DOHH2 (cell line): ENCODE measurements around the gene FRK.

ENCODE experiments used
- H3F3A ChIP-seq: fragments of 200-600 bp; sonication (generic), shearing (Covaris generic); 2 replicates; pipeline ENCODE4 v1.6.0; 2016; ENCODE audit warnings: antibody characterized with exemption, mild to moderate bottlenecking; ENCODE audit not compliant: control insufficient read depth, insufficient read depth
- H3K27ac ChIP-seq: fragments of 200-600 bp; sonication (generic); 2 replicates; pipeline ENCODE4 v1.5.1; 2014; ENCODE audit warnings: low read depth, mild to moderate bottlenecking, low read length, moderate library complexity
- H3K27me3 ChIP-seq: fragments of 200-600 bp; sonication (generic); 2 replicates; pipeline ENCODE4 v1.6.1; 2014; ENCODE audit warnings: mild to moderate bottlenecking, low read length, mixed read lengths; ENCODE audit not compliant: control insufficient read depth
- H3K36me3 ChIP-seq: fragments of 200-600 bp; sonication (generic); 2 replicates; pipeline ENCODE4 v1.6.1; 2014; ENCODE audit warnings: mild to moderate bottlenecking, low read length, moderate library complexity, mixed read lengths; ENCODE audit not compliant: control insufficient read depth
- H3K4me1 ChIP-seq: fragments of 200-600 bp; sonication (generic); 2 replicates; pipeline ENCODE4 v1.6.1; 2014; ENCODE audit warnings: mild to moderate bottlenecking, low read length, mixed read lengths; ENCODE audit not compliant: control insufficient read depth
- H3K4me2 ChIP-seq: fragments of 200-600 bp; sonication (generic); 2 replicates; pipeline ENCODE4 v1.6.0; 2014; ENCODE audit warnings: mild to moderate bottlenecking, low read length, moderate library complexity
- H3K4me3 ChIP-seq: fragments of 200-600 bp; sonication (generic); 2 replicates; pipeline ENCODE4 v1.5.1; 2014; ENCODE audit warnings: mild to moderate bottlenecking, low read length, mixed read lengths
- H3K79me2 ChIP-seq: fragments of 200-600 bp; sonication (generic); 2 replicates; pipeline ENCODE4 v1.6.1; 2014; ENCODE audit warnings: mild to moderate bottlenecking, low read length, mixed read lengths; ENCODE audit not compliant: control insufficient read depth
- H3K9me2 ChIP-seq: fragments of 200-600 bp; sonication (generic); replicated peaks from 2 replicates; pipeline ENCODE4 v1.6.1; 2014; ENCODE audit warnings: mild to moderate bottlenecking, low read length, mixed read lengths; ENCODE audit not compliant: control insufficient read depth
- H3K9me3 ChIP-seq: fragments of 200-600 bp; sonication (generic); 2 replicates; pipeline ENCODE4 v1.6.1; 2014; ENCODE audit warnings: antibody characterized with exemption, low read length, mixed read lengths; ENCODE audit not compliant: control insufficient read depth, insufficient read depth
- H4K20me1 ChIP-seq: fragments of 200-600 bp; sonication (generic); 2 replicates; pipeline ENCODE4 v1.6.0; 2014; ENCODE audit warnings: low read depth, mild to moderate bottlenecking, antibody characterized with exemption, low read length, moderate library complexity; ENCODE audit not compliant: control insufficient read depth, insufficient read depth
- EZH2phosphoT487 ChIP-seq: fragments of 200-600 bp; sonication (generic); IDR thresholded peaks from 2 replicates; pipeline ENCODE4 v1.6.1; 2017; ENCODE audit warnings: borderline replicate concordance, mild to moderate bottlenecking, antibody characterized with exemption, low read length, moderate library complexity, mixed read lengths
- TF ChIP-seq, protein P1 (sequence below): fragments of 200-600 bp; sonication (generic); IDR thresholded peaks from one replicate; pipeline ENCODE4 v1.5.1; 2014; ENCODE audit warnings: antibody characterized with exemption, mild to moderate bottlenecking, low read depth, low read length; ENCODE audit not compliant: poor library complexity, severe bottlenecking

FRK gene

DNA sequence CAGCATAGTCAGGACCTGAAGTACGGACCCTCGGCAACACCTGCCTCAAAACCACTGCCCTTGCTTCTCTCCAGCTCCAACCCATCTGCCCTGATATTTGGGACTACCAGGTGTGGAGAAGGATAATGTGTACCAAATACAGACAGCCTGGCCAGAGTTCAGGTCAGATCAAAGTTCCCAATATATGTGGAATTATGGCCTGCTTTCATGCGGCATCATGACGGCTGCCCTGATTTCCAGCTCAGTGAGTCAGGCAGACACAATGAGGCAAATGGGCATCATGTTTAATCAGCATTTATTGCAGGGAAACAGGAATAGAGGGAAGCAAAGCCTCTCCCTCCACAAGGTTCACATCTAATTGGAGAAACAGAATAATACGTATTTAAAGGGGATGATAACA lies 57.9 kb downstream of the FRK start:
- no peak overlapping the region for H3K4me2 ChIP-seq
- no peak overlapping the region for H3K4me3 ChIP-seq
- H3K27me3 ChIP-seq, result no peaks in the 10 kb centered on the region; the same call in 1 of the 2 replicates
- H3K9me2 ChIP-seq, result no peaks in the 10 kb centered on the region
- H3K27ac ChIP-seq, result no peak overlapping the region
- H4K20me1 ChIP-seq, result no peaks in the 10 kb centered on the region
- no peaks in the 10 kb centered on the region for H3K4me1 ChIP-seq
- H3K36me3 ChIP-seq, result no peaks in the 10 kb centered on the region
- no peak for TF ChIP-seq EZH2phosphoT487
- TF ChIP-seq, protein P1, sequence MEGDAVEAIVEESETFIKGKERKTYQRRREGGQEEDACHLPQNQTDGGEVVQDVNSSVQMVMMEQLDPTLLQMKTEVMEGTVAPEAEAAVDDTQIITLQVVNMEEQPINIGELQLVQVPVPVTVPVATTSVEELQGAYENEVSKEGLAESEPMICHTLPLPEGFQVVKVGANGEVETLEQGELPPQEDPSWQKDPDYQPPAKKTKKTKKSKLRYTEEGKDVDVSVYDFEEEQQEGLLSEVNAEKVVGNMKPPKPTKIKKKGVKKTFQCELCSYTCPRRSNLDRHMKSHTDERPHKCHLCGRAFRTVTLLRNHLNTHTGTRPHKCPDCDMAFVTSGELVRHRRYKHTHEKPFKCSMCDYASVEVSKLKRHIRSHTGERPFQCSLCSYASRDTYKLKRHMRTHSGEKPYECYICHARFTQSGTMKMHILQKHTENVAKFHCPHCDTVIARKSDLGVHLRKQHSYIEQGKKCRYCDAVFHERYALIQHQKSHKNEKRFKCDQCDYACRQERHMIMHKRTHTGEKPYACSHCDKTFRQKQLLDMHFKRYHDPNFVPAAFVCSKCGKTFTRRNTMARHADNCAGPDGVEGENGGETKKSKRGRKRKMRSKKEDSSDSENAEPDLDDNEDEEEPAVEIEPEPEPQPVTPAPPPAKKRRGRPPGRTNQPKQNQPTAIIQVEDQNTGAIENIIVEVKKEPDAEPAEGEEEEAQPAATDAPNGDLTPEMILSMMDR, result no peak
- no peaks in the 10 kb centered on the region for H3K79me2 ChIP-seq
- H3F3A ChIP-seq, result no peaks in the 10 kb centered on the region
- H3K9me3 ChIP-seq, result no peaks in the 10 kb centered on the region

DNA sequence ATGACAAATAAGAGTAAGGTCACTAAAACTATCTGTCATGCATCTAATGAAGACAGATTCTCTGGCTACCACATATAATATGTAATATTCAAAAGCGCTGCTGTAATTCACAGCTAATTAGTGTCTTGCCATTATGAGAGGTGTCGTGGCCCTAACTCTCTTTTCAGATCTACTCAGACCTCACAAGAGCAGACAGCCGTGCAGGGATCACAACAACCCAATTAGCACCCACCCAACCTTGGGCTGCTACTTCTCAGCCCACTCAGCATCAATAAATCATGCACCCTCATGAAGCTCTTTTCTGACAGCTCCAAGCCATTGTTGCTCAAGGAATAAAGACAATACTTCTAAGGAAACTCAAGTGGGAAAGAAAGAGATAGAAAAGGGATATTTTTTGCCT lies 61.5 kb downstream of the FRK start:
- Histone ChIP-seq H3K27ac (no peak overlapping the region), H3K9me2 (no peaks in the 10 kb centered on the region), H3K9me3 (no peaks in the 10 kb centered on the region), H3K27me3 (peaks cover 2% of the 10 kb centered on the region), H3F3A (no peaks in the 10 kb centered on the region), H3K4me2 (no peak overlapping the region), H4K20me1 (no peaks in the 10 kb centered on the region), H3K79me2 (no peaks in the 10 kb centered on the region), H3K4me3 (no peak overlapping the region), H3K4me1 (no peaks in the 10 kb centered on the region), H3K36me3 (no peaks in the 10 kb centered on the region)
- TF ChIP-seq, protein P1, result no peak
- TF ChIP-seq EZH2phosphoT487, result no peak

DNA sequence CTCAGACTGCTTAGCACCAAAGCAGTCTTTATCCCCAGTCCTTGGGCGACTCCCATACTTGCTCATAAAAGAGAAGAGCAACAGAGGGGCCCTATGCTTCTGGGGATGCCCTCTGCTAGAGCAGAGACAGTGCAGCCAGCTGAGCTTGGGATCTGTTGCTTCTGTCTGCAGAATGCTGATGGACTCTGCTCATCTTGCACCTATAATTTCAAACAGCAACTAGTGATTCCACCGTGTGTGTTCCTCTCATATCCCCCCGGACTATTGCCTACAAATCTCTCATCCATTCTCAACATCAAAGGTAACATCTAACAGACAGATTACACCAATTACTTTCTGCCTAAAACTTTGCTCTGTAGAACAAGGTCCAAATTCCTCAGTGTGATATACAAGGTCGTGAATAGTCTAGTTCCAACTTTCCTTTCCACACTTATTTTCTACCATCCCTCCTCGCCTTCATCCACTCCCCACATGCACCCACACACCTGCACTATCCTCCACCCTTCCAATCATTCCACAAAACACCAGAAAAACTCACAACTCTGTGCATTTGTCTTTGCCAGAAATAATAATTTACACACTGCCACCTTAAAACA lies 62.6 kb downstream of the FRK start:
- H3K4me3 ChIP-seq, result no peak overlapping the region
- no peaks in the 10 kb centered on the region for H3K36me3 ChIP-seq
- H3K9me3 ChIP-seq, result no peaks in the 10 kb centered on the region
- H3K27me3 ChIP-seq, result peaks cover 2% of the 10 kb centered on the region; the same call in 1 of the 2 replicates
- TF ChIP-seq, protein P1, result no peak
- TF ChIP-seq EZH2phosphoT487, result no peak
- no peaks in the 10 kb centered on the region for H3K79me2 ChIP-seq
- H3F3A ChIP-seq, result no peaks in the 10 kb centered on the region
- H3K4me1 ChIP-seq, result no peaks in the 10 kb centered on the region
- H3K4me2 ChIP-seq, result no peak overlapping the region
- no peaks in the 10 kb centered on the region for H3K9me2 ChIP-seq
- H3K27ac ChIP-seq, result no peak overlapping the region
- no peaks in the 10 kb centered on the region for H4K20me1 ChIP-seq
